Spleen (tissue), 7 donors: Measurements from ENCODE around the gene SORCS2.

Source experiments
- CTCF ChIP-seq, 11 experiments: fragments of 200-600 bp in 7 of 11; fragments of 450-650 bp in 4 of 11; sonication (generic) in 4 of 11; IDR thresholded peaks in 8 of 11; conservative IDR thresholded peaks in 3 of 11; 1 replicate in 7 of 11; 2 replicates in 4 of 11; pipeline versions ENCODE4 v1.4.0 to v1.8.0; 2016 to 2021; ENCODE audit warnings: antibody characterized with exemption in 11 of 11, inconsistent platforms in 4 of 11, mild to moderate bottlenecking in 1 of 11
- POLR2A ChIP-seq, 3 donors: fragments of 450-650 bp; IDR thresholded peaks; one replicate each; pipeline ENCODE4 v1.5.1; 2017; ENCODE audit warnings: antibody characterized with exemption in 3 of 3, mild to moderate bottlenecking in 1 of 3
- POLR2AphosphoS5 ChIP-seq, 3 donors: sonication (generic); formaldehyde crosslinking; IDR thresholded peaks; one replicate each; pipeline ENCODE4 v1.5.1; 2017; ENCODE audit warnings: antibody characterized with exemption in 3 of 3
- donor health status: DM: no; HTN: no; CAD: no; lungs with moderate emphysema.
- donor health status: DM: no; HTN: no; CAD: no.
- donor health status: DM: no; HTN: no; CAD: no.

- TF ChIP-seq CTCF (IDR thresholded peaks at IDR 0.05 in 8 of 11, conservative IDR thresholded peaks at IDR 0.05 in 3 of 11) (no peak), POLR2A (IDR thresholded peaks at IDR 0.05) (no peak), POLR2AphosphoS5 (IDR thresholded peaks at IDR 0.05) (no peak)
Measured at GRCh38 chr4:7526491-7526890, 334.2 kb downstream of the SORCS2 start.
